NCI-H774 (cell line): ENCODE measurements around the gene PSMD4.
"Not testable (repeated sequence)": the region's sequence is repeated elsewhere in the genome, so short reads cannot be mapped to it uniquely, and the experiment has no call there.

Source experiments
- DNase-seq: peaks from one replicate; lab custom pipeline; 2025; lab: John Stamatoyannopoulos, UW

PSMD4 gene

GRCh38 chr1:151254217-151255213 is at the start of gene PSMD4:
Gene PSMD4, plus strand, starts transcription at chr1:151254734. Its CDS starts 49 bp downstream, at chr1:151254783.
- peak; percentile 98 for DNase-seq

- not testable (repeated sequence) for DNase-seq
Observed at GRCh38 chr1:151205381-151205965, 49.1 kb upstream of the PSMD4 start.

- DNase-seq = no peak
Observed at GRCh38 chr1:151210830-151211229, 43.7 kb upstream of the PSMD4 start.

- no peak for DNase-seq
Observed at GRCh38 chr1:151211972-151212705, 42.4 kb upstream of the PSMD4 start.

- DNase-seq = no peak
Observed at GRCh38 chr1:151213560-151213959, 41.0 kb upstream of the PSMD4 start.

- no peak for DNase-seq
Observed at GRCh38 chr1:151221616-151222015, 32.9 kb upstream of the PSMD4 start.

- DNase-seq = no peak
Observed at GRCh38 chr1:151222130-151222529, 32.4 kb upstream of the PSMD4 start.

GRCh38 chr1:151235235-151235634 is 19.3 kb upstream of the PSMD4 start:
- no peak for DNase-seq

GRCh38 chr1:151237678-151238466 is 16.7 kb upstream of the PSMD4 start:
- no peak for DNase-seq

- DNase-seq = no peak
Observed at GRCh38 chr1:151238467-151238739, 16.1 kb upstream of the PSMD4 start.

- DNase-seq = no peak
Observed at GRCh38 chr1:151242442-151242841, 12.1 kb upstream of the PSMD4 start.

- DNase-seq = no peak
Observed at GRCh38 chr1:151243683-151244216, 10.8 kb upstream of the PSMD4 start.

GRCh38 chr1:151246786-151247185 is 7.7 kb upstream of the PSMD4 start:
- no peak for DNase-seq

- DNase-seq = peak; percentile 58
Observed at GRCh38 chr1:151251656-151252470, 2.7 kb upstream of the PSMD4 start.

- DNase-seq = no peak
Observed at GRCh38 chr1:151255381-151255780, 847 bp downstream of the PSMD4 start.

- no peak for DNase-seq
Observed at GRCh38 chr1:151259351-151259750, 4.8 kb downstream of the PSMD4 start.

GRCh38 chr1:151265446-151266236 is 11.1 kb downstream of the PSMD4 start:
- no peak for DNase-seq

GRCh38 chr1:151266315-151266714 is 11.8 kb downstream of the PSMD4 start:
- DNase-seq = no peak

- no peak for DNase-seq
Observed at GRCh38 chr1:151266821-151267220, 12.3 kb downstream of the PSMD4 start.

- DNase-seq = no peak
Observed at GRCh38 chr1:151267760-151268159, 13.2 kb downstream of the PSMD4 start.
